ENCODE measurements around the gene CEP170B.
"Not testable (repeated sequence)": the region's sequence is repeated elsewhere in the genome, so short reads cannot be mapped to it uniquely, and the experiment has no call there.

The CEP170B gene

DNA sequence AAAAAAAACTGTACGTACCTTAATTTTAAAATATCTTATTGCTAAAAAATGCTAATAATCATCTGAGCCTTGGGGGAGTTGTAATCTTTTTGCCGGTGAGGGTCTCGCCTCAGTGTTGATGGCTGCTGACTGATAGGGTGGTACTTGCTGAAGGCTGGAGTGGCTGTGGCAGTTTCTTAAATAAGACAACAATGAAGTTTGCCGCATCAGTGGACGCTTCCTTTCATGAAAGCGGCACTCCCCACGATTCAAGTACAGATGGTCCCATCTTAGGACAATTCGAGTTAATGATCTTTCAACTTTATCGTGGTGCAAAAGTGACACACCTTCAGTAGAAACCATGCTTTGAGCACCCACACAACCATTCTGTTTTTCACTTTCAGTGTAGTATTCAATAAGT lies 52.0 kb downstream of the CEP170B start:
- no peak for DNase-seq (ENCODE audit: low read depth)

DNA sequence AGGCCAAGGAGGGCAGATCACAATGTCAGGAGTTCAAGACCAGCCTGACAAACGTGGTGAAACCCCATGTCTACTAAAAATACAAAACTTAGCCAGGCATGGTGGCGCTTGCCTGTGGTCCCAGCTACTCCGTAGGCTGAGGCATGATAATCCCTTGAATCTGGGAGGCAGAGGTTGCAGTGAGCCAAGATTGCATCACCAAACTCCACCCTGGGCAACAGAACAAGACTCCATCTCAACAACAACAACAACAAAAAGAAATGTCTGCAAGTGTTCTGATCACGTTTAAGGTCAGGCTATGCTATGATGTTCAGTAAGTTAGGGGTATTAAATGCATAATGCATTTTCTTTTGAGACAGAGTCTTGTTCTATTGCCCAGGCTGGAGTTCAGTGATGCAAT lies 52.9 kb downstream of the CEP170B start:
- DNase-seq (ENCODE audit: low read depth), result no peak

DNA sequence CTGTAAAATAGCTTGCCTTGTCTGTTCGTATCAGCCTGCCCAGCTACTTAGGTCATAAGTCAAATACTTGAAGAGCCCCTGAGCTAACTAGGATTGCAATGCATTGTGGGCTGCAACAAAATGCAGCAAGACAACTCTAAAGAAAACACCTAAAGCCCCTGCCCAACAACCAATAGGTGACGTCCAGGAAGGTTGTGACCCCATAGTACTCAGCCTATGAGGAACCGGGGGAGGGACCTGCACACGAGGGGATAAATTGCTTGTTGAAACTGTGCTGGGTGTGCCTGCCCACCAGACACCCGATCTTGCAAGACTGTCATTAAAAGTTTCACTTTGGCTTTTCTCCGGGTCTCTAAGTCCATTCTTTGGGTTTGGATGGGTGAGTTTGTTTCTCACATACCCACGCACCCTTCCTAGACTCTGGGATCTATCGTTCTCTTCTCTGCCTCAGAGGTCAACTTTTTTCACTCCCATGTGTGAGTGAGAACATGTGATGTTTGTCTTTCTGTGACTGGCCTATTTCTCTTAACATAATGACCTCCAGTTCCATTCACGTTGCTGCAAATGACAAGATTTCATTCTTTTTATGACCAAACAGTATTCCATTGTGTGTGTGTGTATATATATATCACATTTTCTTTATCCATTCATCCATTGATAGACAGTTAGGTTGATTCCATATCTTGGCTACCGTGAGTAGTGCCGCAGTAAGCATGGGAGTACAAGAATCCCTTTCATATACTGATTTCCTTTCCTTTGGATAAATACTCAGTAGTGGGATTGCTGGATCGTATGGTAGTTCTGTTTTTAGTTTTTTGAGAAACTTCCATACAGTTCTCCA lies 54.3 kb downstream of the CEP170B start:
- DNase-seq (ENCODE audit: low read depth), result not testable (repeated sequence)

DNA sequence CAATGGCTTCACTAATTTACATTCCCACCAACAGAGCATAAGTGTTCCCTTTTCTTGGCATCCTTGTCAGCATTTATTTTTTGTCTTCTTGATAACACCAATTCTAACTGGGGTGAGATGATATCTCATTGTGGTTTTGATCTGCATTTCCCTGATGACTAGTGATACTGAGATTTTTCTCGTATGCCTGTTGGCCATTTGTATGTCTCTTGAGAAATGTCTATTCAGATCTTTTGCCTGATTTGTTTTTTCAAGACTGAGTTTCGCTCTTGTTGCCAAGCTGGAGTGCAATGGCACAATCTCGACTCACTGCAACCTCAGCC lies 54.9 kb downstream of the CEP170B start:
- no peak for DNase-seq (ENCODE audit: low read depth)

DNA sequence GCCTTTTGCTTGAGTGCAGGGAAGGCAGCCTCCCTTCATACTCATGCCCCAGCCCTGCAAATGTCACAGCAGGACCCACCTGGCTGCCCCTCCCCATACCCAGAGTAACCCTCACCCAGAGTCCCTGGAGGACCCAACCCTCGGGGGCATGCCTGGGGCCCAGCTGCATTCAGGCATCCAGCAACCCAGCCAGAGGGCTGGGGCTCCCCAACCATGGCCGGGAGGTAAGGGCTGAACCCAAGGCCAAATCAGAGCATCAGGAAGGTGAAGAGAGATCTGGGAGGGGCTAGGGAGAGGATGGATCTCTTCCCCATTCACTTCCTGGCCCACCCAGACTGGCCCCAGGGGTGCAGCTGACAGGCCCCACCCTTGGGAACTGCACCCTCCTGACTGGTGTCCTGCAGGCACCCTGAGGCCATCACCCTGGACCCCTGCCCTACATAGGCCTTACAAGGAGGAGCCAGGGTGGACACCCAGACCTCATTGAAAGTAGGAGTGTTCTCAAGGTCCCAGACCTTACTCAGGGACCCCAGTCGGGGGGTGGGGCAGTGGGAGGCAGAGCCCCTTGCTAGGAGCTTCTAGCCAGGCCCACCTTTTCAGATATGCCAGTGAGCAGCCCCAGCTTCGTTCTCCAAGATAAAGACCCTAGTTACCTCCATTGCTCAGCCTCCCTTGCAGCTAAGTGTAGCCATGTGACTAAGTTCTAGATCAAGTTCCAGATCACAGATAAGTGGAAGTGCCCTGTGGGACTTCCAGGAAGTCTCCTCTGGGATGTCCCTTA lies 58.8 kb downstream of the CEP170B start:
- DNase-seq (ENCODE audit: low read depth), result no peak

DNA sequence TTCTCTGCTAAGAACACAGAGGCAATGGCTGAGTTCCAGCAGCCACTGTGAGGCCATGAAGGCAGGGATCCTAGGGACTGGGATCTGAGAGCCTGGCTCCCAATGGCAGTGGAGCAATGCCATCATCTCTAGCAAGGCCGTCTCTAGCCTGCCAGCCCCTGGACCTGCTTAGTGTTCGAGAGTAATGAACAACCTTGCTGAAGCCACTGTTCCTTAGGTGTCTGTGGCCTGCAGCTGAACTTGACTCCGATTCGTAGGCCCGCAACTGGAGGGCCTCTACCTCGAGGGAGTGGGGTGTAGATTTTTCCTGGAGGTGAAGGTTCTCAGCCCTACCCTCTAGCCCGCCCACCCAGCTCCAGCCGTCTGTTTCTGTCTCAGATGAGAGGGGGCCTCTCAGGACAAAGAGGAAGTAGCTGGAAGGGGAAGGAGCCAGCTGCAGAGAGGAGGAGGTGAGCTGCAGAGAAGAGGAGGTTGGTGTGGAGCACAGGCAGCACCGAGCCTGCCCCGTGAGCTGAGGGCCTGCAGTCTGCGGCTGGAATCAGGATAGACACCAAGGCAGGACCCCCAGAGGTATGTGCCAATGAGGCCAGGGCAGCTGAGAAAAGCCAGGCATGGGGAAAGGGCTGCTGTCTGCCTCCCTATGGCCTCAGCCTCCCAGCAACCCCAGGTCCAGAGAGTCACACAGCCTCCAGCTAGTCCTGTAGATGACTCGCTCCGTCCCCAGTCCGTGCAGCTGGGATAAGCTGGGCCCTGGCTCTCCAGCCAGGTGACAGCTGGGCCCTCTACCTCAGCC lies 59.5 kb downstream of the CEP170B start, which contains the start of gene PLD4:
Gene PLD4 (plus strand): TSS at position 459 of the 793 bp plus-strand sequence. CDS start 2,262 bp downstream, outside the sequence.
- no peak for DNase-seq (ENCODE audit: low read depth)

DNA sequence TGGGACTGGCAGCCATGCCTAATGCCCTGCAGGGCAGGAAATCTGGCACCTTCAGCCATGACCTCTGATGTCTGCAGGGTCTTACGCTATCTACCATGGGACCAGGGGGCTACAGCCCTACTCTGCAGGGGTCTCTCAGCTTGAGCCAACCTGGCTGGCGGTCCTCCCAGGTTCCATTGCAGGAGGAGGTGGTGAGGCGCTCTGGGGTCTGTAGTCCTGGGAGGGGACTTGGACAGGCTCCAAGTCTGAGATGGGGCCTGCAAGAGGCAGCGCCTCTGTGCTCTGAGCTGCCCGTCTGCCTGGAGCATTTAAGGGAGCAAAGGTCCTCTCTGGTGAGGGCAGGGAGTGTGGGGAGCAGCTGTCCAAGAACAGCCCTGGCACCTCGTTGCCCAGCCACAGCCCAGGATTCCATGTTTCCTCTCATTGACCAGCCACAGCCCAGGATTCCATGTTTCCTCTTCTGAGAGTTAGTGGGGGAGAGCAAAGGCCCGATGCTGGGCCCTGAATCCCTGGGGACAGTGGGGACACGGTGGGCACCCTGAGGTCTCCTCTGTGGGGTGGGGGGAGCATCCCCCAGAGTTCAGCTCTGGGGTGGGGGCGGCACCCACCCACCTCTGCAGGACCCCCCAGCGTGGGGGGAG lies 60.3 kb downstream of the CEP170B start:
- no peak for DNase-seq (ENCODE audit: low read depth)

DNA sequence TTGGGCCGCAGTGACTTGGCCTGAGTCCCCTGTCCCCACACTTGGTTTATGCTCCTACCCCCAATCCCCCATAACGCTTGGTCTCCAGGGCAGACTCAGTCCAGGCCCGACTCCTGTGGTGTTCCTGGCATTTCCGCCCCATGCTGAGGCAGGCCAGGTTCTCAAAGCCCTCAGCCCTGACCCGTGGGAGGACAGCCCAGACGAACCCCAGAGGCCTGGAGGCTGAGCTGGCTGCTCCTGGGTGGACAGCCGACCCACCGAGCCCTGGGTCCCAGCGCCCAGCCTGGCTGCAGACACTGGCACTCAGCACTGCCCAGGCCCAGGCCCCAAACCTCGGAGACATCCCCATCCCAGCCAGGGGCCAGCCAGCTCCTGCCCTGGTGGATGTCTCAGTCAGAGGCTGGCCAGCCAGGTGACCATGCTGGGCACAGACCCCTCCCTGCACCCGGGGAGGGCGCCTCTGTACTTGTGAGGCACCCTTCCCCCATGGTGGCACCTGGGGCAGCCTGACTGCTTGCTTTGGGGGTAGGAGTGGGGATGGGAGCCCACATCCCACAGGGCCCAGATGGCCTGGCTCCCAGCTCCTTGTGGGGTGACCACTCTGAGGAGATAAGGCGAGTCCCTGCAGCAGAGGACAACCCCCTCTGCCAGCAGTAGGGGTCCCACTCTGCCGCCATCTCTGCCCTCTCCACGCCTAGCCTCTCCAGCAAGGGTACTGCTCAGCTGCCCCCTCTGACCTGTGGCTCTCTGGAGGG lies 61.0 kb downstream of the CEP170B start:
- no peak for DNase-seq (ENCODE audit: low read depth)

DNA sequence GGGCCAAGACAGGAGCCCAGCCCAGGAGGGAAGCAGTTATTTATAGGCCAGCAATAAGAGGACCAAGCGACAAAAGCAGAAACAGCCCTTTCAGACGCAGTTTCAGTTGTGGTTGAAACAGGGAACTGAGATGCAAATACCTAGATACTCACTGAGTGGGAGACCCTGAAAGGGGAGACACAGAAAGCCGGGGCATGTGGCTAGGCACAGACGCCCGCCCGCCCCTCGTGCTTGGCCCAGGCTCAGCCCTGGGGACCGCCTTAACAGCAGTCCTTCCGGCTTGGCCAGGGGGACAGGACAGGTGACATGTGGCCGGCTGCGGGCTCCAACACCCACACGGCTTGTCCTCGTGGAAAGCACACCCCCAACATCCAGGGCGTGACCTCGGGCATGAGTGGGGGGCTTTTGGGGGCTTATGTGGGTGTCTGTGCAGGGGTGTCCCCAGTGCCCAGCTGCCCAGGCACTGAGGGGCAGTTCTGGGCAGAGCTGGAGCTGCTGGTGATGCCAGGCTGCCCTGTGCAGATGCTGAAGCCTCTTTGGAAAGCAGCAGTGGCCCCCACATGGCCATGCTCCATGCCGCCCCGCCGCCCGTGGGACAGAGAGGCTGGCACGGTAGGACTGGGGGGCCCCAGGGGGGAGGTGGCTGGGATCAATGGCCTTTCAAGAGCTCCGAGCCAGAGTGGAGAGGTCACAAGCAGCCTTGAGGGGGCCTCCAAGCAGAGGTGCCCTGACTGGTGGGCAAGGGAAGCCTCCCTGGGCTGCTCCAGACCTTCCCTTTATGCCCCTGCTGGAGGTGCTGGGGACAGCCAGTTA lies 61.8 kb downstream of the CEP170B start:
- no peak for DNase-seq (ENCODE audit: low read depth)

DNA sequence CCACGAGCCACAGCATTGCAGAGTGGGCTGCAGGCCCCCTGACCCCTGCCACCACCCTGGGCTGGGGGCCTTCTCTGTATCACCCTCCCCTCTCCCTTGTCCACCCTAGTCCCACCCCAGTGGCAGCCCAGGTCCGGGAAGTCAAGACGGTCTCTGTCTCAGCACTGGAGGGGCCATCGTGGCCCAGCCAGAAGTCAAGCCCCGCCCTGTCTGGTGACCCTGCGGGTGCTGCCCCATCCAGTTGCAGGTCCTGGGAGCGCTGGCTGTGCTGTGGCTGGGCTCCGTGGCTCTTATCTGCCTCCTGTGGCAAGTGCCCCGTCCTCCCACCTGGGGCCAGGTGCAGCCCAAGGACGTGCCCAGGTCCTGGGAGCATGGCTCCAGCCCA lies 62.4 kb downstream of the CEP170B start:
- DNase-seq (ENCODE audit: low read depth), result no peak

DNA sequence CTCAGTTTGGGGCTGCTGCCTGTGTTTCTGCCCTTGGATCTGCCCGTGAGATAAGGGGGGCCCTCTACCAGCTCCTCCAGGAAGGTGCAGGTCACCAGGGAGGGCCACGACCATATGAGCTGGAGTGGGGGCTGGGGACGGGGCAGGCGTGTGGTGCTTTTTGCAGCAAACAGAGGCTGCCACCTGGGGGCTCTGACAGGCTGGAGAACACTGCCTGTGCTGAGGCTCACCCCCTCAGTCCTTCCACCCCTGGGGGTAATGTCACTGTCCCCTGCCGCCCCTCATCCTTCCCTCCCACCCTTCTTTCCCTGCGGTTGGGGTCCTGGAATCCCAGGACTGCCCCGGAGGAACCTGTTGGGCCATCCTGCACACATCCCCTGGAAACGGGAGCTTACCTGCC lies 62.8 kb downstream of the CEP170B start:
- DNase-seq (ENCODE audit: low read depth), result no peak

DNA sequence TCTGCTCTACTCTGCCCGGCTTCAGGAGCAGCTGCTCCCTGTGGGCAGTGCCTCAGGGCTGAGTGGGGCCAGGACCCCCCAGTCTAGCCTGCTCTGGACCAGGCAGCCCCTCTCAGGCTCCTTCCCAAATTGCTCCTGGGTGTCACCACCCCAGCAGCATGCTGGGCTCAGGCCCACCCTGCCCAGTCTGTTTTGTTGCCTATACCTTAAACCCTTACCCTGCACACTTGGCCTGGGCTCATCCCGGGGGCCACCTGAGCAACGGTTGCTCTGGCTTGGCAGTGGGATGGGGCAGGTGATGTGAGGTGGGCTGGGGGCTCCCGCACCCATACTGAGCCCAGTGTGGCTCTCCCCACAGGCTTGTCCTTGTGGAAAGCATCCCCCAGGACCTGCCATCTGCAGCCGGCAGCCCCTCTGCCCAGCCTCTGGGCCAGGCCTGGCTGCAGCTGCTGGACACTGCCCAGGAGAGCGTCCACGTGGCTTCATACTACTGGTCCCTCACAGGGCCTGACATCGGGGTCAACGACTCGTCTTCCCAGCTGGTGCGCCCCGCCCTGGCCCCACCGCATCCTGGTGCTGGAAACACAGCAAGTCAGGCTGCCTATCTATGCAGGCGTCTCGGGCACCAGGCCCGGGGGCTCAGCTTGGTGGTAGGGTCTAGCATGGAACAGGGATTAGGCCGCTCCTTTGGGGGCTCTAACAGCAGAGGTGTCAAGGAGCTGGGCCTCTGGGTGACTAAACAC lies 63.5 kb downstream of the CEP170B start:
- no peak for DNase-seq (ENCODE audit: low read depth)

DNA sequence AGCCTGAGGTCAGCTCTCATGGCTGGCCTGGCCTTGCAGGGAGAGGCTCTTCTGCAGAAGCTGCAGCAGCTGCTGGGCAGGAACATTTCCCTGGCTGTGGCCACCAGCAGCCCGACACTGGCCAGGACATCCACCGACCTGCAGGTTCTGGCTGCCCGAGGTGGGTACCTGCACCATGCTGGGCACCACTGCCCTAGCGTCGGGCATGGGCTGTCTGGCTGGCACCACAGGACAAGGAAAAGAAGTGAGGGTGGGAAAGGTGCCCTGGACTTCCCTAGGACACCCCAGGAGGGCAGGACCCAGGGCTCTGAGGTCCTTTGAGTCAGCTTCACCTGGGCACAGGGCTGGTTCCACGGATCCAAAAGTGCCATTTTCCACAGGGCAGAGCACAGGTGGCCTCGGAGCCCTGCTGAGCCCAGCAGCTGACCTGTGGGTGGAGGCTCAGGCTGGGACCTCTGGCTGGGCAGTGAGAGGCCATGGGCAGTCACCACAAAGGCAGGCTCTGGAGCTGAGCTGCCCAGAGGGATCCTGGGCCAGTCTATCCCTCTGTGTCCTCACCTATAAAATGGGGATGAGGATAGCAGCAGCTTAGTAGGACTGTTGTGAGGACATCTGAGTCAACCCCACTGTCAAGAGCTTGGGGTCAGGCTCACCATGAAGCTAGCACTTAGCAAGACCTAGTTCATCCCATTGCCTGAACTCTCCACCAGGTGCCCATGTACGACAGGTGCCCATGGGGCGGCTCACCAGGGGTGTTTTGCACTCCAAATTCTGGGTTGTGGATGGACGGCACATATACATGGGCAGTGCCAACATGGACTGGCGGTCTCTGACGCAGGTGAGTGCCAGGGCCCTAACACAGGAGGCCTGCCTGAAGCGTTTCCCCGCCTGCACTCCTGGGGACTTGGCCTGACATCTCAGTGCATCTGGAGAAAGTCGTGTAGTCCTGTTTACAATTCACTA lies 64.5 kb downstream of the CEP170B start:
- no peak for DNase-seq (ENCODE audit: low read depth)

DNA sequence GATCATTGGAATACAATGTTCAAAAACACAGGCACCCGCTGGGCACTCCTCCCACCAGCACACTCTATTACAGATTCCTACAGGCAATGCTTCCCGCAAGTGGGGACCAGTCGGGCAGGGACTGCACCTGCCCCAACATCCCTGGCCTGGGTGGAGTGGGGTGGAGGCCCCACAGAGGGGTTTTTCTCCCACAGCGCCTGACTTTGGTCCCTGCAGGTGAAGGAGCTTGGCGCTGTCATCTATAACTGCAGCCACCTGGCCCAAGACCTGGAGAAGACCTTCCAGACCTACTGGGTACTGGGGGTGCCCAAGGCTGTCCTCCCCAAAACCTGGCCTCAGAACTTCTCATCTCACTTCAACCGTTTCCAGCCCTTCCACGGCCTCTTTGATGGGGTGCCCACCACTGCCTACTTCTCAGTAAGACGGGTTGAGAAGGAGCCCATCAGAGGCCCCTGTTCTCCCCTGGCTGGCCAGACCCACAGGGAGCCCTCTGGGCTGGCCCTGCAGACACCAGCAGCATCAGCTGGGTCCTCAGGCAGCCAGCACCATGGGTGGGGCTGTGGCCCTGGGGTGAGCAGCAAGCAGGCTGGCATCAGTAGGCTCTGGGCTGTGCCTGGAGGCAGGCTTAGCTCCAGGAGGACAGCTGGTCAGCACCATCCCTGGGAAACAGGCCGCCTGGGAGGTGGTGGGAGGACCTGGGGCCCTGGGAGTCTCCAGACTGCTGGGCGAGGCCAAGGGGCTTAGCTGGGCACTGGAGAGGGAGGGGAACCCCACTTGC lies 65.6 kb downstream of the CEP170B start:
- DNase-seq (ENCODE audit: low read depth), result no peak

DNA sequence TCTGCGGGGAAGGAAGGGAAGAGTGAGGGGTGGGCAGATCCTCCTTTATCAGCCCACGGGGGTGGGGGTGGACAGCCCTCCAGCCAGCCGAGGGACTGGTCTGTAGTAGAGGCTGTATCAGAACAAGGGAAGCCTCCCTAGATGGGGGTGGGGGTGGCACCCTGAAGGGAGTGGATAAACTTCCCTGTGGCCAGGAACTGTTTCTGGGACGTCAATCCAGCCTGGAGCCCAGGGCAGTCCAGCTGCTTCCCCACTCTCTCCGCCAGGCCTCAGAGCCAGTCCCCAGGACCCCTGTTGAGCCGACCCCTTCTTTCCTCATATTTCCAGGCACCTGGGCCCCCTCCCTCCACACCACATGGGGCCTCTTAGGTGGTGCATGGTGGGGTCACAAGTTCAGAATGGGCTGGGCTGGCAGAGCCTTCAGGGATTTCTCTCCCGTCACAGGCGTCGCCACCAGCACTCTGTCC lies 66.3 kb downstream of the CEP170B start:
- DNase-seq (ENCODE audit: low read depth), result no peak

DNA sequence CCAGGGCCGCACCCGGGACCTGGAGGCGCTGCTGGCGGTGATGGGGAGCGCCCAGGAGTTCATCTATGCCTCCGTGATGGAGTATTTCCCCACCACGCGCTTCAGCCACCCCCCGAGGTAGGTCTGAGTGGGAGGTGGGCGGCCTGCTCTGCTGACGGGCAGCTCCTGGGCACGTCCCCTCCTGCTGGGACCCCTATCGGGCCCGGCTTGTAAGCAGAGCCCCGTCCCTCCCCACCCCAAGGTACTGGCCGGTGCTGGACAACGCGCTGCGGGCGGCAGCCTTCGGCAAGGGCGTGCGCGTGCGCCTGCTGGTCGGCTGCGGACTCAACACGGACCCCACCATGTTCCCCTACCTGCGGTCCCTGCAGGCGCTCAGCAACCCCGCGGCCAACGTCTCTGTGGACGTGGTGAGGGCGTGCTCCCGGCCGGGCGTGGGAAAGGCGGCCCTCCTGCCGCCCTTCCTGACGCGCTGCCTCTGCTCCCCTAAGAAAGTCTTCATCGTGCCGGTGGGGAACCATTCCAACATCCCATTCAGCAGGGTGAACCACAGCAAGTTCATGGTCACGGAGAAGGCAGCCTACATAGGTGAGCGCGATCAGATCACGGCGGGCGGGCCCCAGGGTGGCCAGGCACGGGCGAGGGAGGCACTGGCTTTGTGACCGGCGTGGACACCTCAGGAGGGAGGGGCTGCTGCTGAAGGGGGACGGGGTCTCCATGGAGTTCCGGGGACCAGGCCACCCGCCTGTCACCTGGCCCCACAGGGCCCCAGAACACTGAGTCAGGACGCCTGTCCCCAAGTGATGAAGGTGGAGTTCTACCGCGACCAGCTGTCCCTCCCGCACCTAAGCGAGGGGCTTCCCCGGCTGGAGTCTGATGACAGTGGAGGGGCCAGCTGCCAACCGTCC lies 67.0 kb downstream of the CEP170B start:
- DNase-seq (ENCODE audit: low read depth), result no peak
